Stimulated activated CD8-positive, alpha-beta memory T cell treated with anti-CD3 and anti-CD28 coated beads, Interleukin-15, amount 100 ng/mL, for 4 hours (primary cell): ENCODE data around the gene FN3KRP.

ENCODE experiments used
- DNase-seq, 2 donors: peaks; one replicate each; pipeline ENCODE4 v3.0.0-alpha.2; 2020; ENCODE audit warnings: low read depth in 2 of 2

Gene FN3KRP

GRCh38 chr17:82709024-82709675 is 7.4 kb upstream of the FN3KRP start:
- DNase-seq: no peak

GRCh38 chr17:82709676-82710498 is 6.6 kb upstream of the FN3KRP start:
- DNase-seq: no peak

- no peak for DNase-seq
Measured at GRCh38 chr17:82710499-82711232, 5.8 kb upstream of the FN3KRP start.

GRCh38 chr17:82713071-82713723 is 3.3 kb upstream of the FN3KRP start:
- DNase-seq: no peak

- no peak for DNase-seq
Measured at GRCh38 chr17:82718986-82719685, 2.6 kb downstream of the FN3KRP start.

- no peak for DNase-seq
Measured at GRCh38 chr17:82720204-82720603, 3.7 kb downstream of the FN3KRP start.

- no peak for DNase-seq
Measured at GRCh38 chr17:82722341-82723013, 6.0 kb downstream of the FN3KRP start.

- no peak for DNase-seq
Measured at GRCh38 chr17:82723169-82723807, 6.8 kb downstream of the FN3KRP start.

- no peak for DNase-seq
Measured at GRCh38 chr17:82726427-82726826, 9.9 kb downstream of the FN3KRP start.

GRCh38 chr17:82729479-82730260 is 13.2 kb downstream of the FN3KRP start:
- DNase-seq: no peak

GRCh38 chr17:82732118-82732743 is 15.7 kb downstream of the FN3KRP start:
- no peak for DNase-seq

GRCh38 chr17:82734987-82735866 is 18.7 kb downstream of the FN3KRP start, which contains the start of gene FN3K:
TSS of gene FN3K (plus strand) at chr17:82735615. CDS start at chr17:82735637, 22 bp downstream.
- DNase-seq: no peak

GRCh38 chr17:82736511-82737185 is 20.1 kb downstream of the FN3KRP start:
- no peak for DNase-seq

GRCh38 chr17:82737967-82738877 is 21.7 kb downstream of the FN3KRP start:
- no peak for DNase-seq

- DNase-seq: no peak
Measured at GRCh38 chr17:82740906-82741759, 24.6 kb downstream of the FN3KRP start.
